H1 (cell line): Measurements from ENCODE around the gene EOGT. TPM values are rescaled to one million over a fixed set of nuclear protein-coding genes. Genes with fewer than 3 reads are reported as not detected.

Source experiments
- CTCF ChIA-PET: fragments of 300-600 bp; sonication (Branson Sonifier 250); formaldehyde crosslinking; loops from one replicate; lab custom pipeline; 2021; ENCODE audit not compliant: partially characterized antibody; lab: Charles Lee
- POLR2A ChIA-PET: fragments of 300-600 bp; sonication (Branson Sonifier 250); formaldehyde crosslinking; loops from one replicate; lab custom pipeline; 2021; ENCODE audit warnings: inconsistent platforms; ENCODE audit not compliant: partially characterized antibody; lab: Charles Lee
- DNase-seq, 2 experiments: peaks; one replicate each; pipeline versions ENCODE4 v3.0.0 to v3.0.0-alpha.2; 2010 to 2022; ENCODE audit warnings: low spot score in 2 of 2, low read depth in 1 of 2, mixed read lengths in 1 of 2
- FAIRE-seq: peaks from 2 replicates; lab custom pipeline; 2011; peaks lifted over from hg19 to GRCh38; lab: Jason Lieb, UNC
- H2AFZ ChIP-seq: 2 replicates; pipeline ENCODE4 v1.8.1; 2012; ENCODE audit warnings: low read length, inconsistent platforms
- H2AK5ac ChIP-seq: 2 replicates; pipeline ENCODE4 v1.6.1; 2013; ENCODE audit warnings: low read depth, low read length
- H2BK120ac ChIP-seq: replicated peaks from 2 replicates; pipeline ENCODE3; 2013; ENCODE audit warnings: low read depth, low read length, inconsistent platforms
- H2BK12ac ChIP-seq: 2 replicates; pipeline ENCODE4 v1.6.1; 2013; ENCODE audit warnings: low read depth, low read length
- H2BK15ac ChIP-seq: 2 replicates; pipeline ENCODE4 v1.6.1; 2013; ENCODE audit warnings: low read length
- H2BK20ac ChIP-seq: 2 replicates; pipeline ENCODE4 v1.6.1; 2013; ENCODE audit warnings: low read length
- H2BK5ac ChIP-seq: 2 replicates; pipeline ENCODE4 v1.6.1; 2013; ENCODE audit warnings: low read depth, low read length
- H3K14ac ChIP-seq: 2 replicates; pipeline ENCODE4 v1.6.1; 2013; ENCODE audit warnings: inconsistent platforms; ENCODE audit not compliant: insufficient read length
- H3K18ac ChIP-seq: 2 replicates; pipeline ENCODE4 v1.6.1; 2013; ENCODE audit warnings: low read length; ENCODE audit errors: extremely low read depth
- H3K23ac ChIP-seq: 2 replicates; pipeline ENCODE4 v1.6.1; 2013; ENCODE audit warnings: inconsistent platforms; ENCODE audit not compliant: insufficient read length
- H3K23me2 ChIP-seq: 2 replicates; pipeline ENCODE4 v1.6.1; 2013; ENCODE audit warnings: low read depth, low read length
- H3K27ac ChIP-seq: 2 replicates; pipeline ENCODE4 v1.6.1; 2011; ENCODE audit warnings: low read depth, low read length, inconsistent platforms
- H3K27me3 ChIP-seq, 4 experiments: replicated peaks in 1 of 4; 1 replicate in 1 of 4; 2 replicates in 3 of 4; pipeline versions ENCODE4 v1.6.1 to v1.8.1; 2011 to 2013; ENCODE audit warnings: low read length in 3 of 4, mild to moderate bottlenecking in 3 of 4, inconsistent platforms in 2 of 4, mixed read lengths in 2 of 4, moderate library complexity in 1 of 4; ENCODE audit not compliant: control insufficient read depth in 3 of 4, insufficient read depth in 3 of 4; ENCODE audit errors: extremely low read depth in 1 of 4
- H3K36me3 ChIP-seq, 4 experiments: 2 replicates each; pipeline versions ENCODE4 v1.6.1 to v1.8.1; 2011 to 2013; ENCODE audit warnings: mild to moderate bottlenecking in 4 of 4, low read length in 3 of 4, moderate library complexity in 2 of 4, control low read depth in 1 of 4, inconsistent platforms in 1 of 4; ENCODE audit not compliant: insufficient read depth in 4 of 4, control insufficient read depth in 2 of 4
- H3K4ac ChIP-seq: replicated peaks from 2 replicates; pipeline ENCODE3; 2013; ENCODE audit warnings: low read length, low read depth, mixed read lengths, inconsistent platforms; ENCODE audit not compliant: insufficient read length
- H3K4me1 ChIP-seq, 4 experiments: replicated peaks in 1 of 4; 1 replicate in 1 of 4; 2 replicates in 3 of 4; pipeline versions ENCODE4 v1.6.1 to v1.8.1; 2011 to 2013; ENCODE audit warnings: low read length in 3 of 4, inconsistent platforms in 2 of 4, mixed read lengths in 1 of 4; ENCODE audit not compliant: insufficient read depth in 4 of 4, control insufficient read depth in 3 of 4
- H3K4me2 ChIP-seq, 2 experiments: 2 replicates each; pipeline versions ENCODE4 v1.6.1 to v1.8.1; 2011 to 2013; ENCODE audit warnings: low read depth in 2 of 2, low read length in 2 of 2, control low read depth in 1 of 2, inconsistent platforms in 1 of 2, mild to moderate bottlenecking in 1 of 2; ENCODE audit not compliant: insufficient read depth in 1 of 2
- H3K4me3 ChIP-seq, 4 experiments: fragments of 200-600, 300-600 bp in 1 of 4; sonication (generic), shearing (Covaris generic), sonication (Bioruptor Twin) in 1 of 4; 2 replicates each; pipeline versions ENCODE4 v1.5.1 to v1.8.1; 2011 to 2016; ENCODE audit warnings: low read length in 4 of 4, low read depth in 3 of 4, control low read depth in 2 of 4, inconsistent platforms in 2 of 4, mild to moderate bottlenecking in 2 of 4, mixed read lengths in 1 of 4, moderate library complexity in 1 of 4; ENCODE audit not compliant: insufficient read depth in 2 of 4; ENCODE audit errors: extremely low read depth in 1 of 4
- H3K56ac ChIP-seq: replicated peaks from 2 replicates; pipeline ENCODE3; 2013; ENCODE audit warnings: low read depth, mild to moderate bottlenecking, mixed read lengths, low read length, inconsistent platforms; ENCODE audit not compliant: insufficient read length
- H3K79me1 ChIP-seq: 2 replicates; pipeline ENCODE4 v1.6.1; 2013; ENCODE audit warnings: low read depth, low read length, control low read depth
- H3K79me2 ChIP-seq, 2 experiments: 2 replicates each; pipeline versions ENCODE4 v1.6.1 to v1.8.1; 2012 to 2013; ENCODE audit warnings: low read length in 2 of 2, mild to moderate bottlenecking in 2 of 2, inconsistent platforms in 1 of 2; ENCODE audit not compliant: insufficient read depth in 2 of 2, control insufficient read depth in 1 of 2
- H3K9ac ChIP-seq, 4 experiments: replicated peaks in 1 of 4; 1 replicate in 1 of 4; 2 replicates in 3 of 4; pipeline versions ENCODE4 v1.6.1 to v1.8.1; 2011 to 2013; ENCODE audit warnings: low read depth in 3 of 4, low read length in 3 of 4, control low read depth in 2 of 4, mild to moderate bottlenecking in 2 of 4, moderate library complexity in 2 of 4, inconsistent platforms in 1 of 4; ENCODE audit errors: extremely low read depth in 1 of 4
- H3K9me3 ChIP-seq, 2 experiments: 2 replicates each; pipeline versions ENCODE4 v1.6.1 to v1.8.1; 2012 to 2013; ENCODE audit warnings: mild to moderate bottlenecking in 2 of 2, moderate library complexity in 2 of 2, control low read depth in 1 of 2, inconsistent platforms in 1 of 2, low read depth in 1 of 2, low read length in 1 of 2, mixed read lengths in 1 of 2; ENCODE audit not compliant: insufficient read depth in 2 of 2
- H4K20me1 ChIP-seq, 2 experiments: replicated peaks in 1 of 2; 2 replicates each; pipeline versions ENCODE3 to v1.8.1; 2011 to 2013; ENCODE audit warnings: inconsistent platforms in 2 of 2, low read length in 2 of 2, mild to moderate bottlenecking in 1 of 2; ENCODE audit not compliant: insufficient read depth in 2 of 2, control insufficient read depth in 1 of 2
- H4K5ac ChIP-seq: 2 replicates; pipeline ENCODE4 v1.6.1; 2013; ENCODE audit warnings: low read length, low read depth, mixed read lengths, inconsistent platforms; ENCODE audit not compliant: insufficient read length
- H4K8ac ChIP-seq: 2 replicates; pipeline ENCODE4 v1.8.0; 2013; ENCODE audit warnings: mild to moderate bottlenecking, moderate library complexity, low read length, inconsistent platforms; ENCODE audit not compliant: insufficient read depth; ENCODE audit errors: extremely low read depth
- H4K91ac ChIP-seq: replicated peaks from 2 replicates; pipeline ENCODE3; 2013; ENCODE audit warnings: low read length, mixed read lengths, inconsistent platforms; ENCODE audit not compliant: insufficient read length
- BRCA1 ChIP-seq: IDR thresholded peaks from 2 replicates; pipeline ENCODE4 v1.6.1; 2012; ENCODE audit warnings: low read depth, low read length, improper control_type of control experiment
- POLR2AphosphoS5 ChIP-seq: IDR thresholded peaks from 2 replicates; pipeline ENCODE4 v1.6.1; 2011; ENCODE audit warnings: low read depth, low read length
- WGBS, 2 experiments: shearing (Covaris generic) in 1 of 2; methylation state at CpG; one replicate each; pipeline versions ENCODE4 v1.1.6 to v1.1.7; 2013 to 2015; ENCODE audit warnings: low lambda C conversion rate in 2 of 2, mixed read lengths in 2 of 2, inconsistent platforms in 1 of 2, low coverage in 1 of 2, missing lambda C conversion rate in 1 of 2; ENCODE audit not compliant: insufficient replicate concordance in 2 of 2, insufficient coverage in 1 of 2, insufficient read length in 1 of 2; ENCODE audit errors: extremely low coverage in 1 of 2, missing lambda C conversion rate in 1 of 2; 5-methylcytosine and 5-hydroxymethylcytosine counted together
- polyA plus RNA-seq, 7 experiments: library from polyadenylated mRNA; depleted of rRNA in 3 of 7; stranded (reverse) in 5 of 7; unstranded in 2 of 7; fragments of >200 nt in 5 of 7; fragments of 200-250 nt in 2 of 7; gene quantifications; 1 replicate in 5 of 7; 2 replicates in 1 of 7; 4 replicates in 1 of 7; pipeline versions ENCODE4 v1.2.1 to v1.2.3, GENCODE V29; 2011 to 2013; ENCODE audit warnings: missing spikeins in 2 of 7, mixed read lengths in 2 of 7
- total RNA-seq: library from RNA; stranded (reverse); fragmentation: NEBNext Ultra II Directional; extraction: Animal tissue kit (Norgen Biotek cat#: 25700); gene quantifications from 2 replicates; pipeline ENCODE4 v1.2.1, GENCODE V29; 2021

Gene EOGT
- total and polyA plus RNA-seq, 2 of the 8 experiments (the other 6 are each of a cell fraction or from before 2014, with no cell fraction given) = 6.7 to 20.7 TPM

- H3K4me1 ChIP-seq = peaks cover 3 to 12% (median 4%) of the 10 kb centered on the region in 4 experiments; a peak in 6 of 7 replicates
- no peak overlapping the region for H4K5ac ChIP-seq
- H3K4me2 ChIP-seq = no peak overlapping the region
- H4K20me1 ChIP-seq = no peaks in the 10 kb centered on the region
- no peaks in the 10 kb centered on the region for H3K23me2 ChIP-seq
- H3K23ac ChIP-seq = no peak overlapping the region
- no peaks in the 10 kb centered on the region for H3K79me2 ChIP-seq
- POLR2A ChIA-PET = interaction anchor here (1.3 to 1.6 kb wide), 2 partner anchors 9 kb away, joined by 6 to 9 read pairs; partner anchors contain the start of gene EOGT
- no peak overlapping the region for H2BK5ac ChIP-seq
- no peak for FAIRE-seq
- no peak overlapping the region for H3K56ac ChIP-seq
- H3K4me3 ChIP-seq = no peak overlapping the region
- CTCF ChIA-PET = interaction anchor here (1.2 to 1.6 kb wide), 4 partner anchors 9 to 11 kb away, joined by 3 to 7 read pairs (median 4); no protein-coding TSS in a partner anchor
- no peak overlapping the region for H2BK20ac ChIP-seq
- no peak overlapping the region for H3K4ac ChIP-seq
- no peak overlapping the region for H2AK5ac ChIP-seq
- no peak overlapping the region for H3K27ac ChIP-seq
- H3K36me3 ChIP-seq = peaks cover 0 to 19% (median 4%) of the 10 kb centered on the region in 4 experiments; a peak in 4 of 8 replicates
- H4K8ac ChIP-seq = no peak overlapping the region
- peak; percentile 56; the same call in 1 of the 2 replicates for TF ChIP-seq POLR2AphosphoS5
- no peak for TF ChIP-seq BRCA1
- H3K14ac ChIP-seq = no peak overlapping the region
- no peaks in the 10 kb centered on the region for H3K9me3 ChIP-seq
- H4K91ac ChIP-seq = no peak overlapping the region
- H2BK15ac ChIP-seq = no peak overlapping the region
- H3K9ac ChIP-seq = no peak overlapping the region
- WGBS, 2 experiments = 89% methylated on average over 5 of the region's 5 CpGs; no CpG with 5 or more reads in 1 of the 2 experiments
- H2BK12ac ChIP-seq = no peak overlapping the region
- H2BK120ac ChIP-seq = no peak overlapping the region
- H2AFZ ChIP-seq = no peak overlapping the region
- no peak overlapping the region for H3K18ac ChIP-seq
- no peaks in the 10 kb centered on the region for H3K27me3 ChIP-seq
- no peak for DNase-seq
- no peaks in the 10 kb centered on the region for H3K79me1 ChIP-seq
These were observed 7.5 kb downstream of the EOGT start for GRCh38 chr3:69005791-69006482.
